Chondrocyte (in vitro differentiated cells): ENCODE results near the gene CPB1. TPM values are rescaled to one million over a fixed set of nuclear protein-coding genes. Genes with fewer than 3 reads are reported as not detected.

ENCODE experiments used
- DNase-seq: peaks from one replicate; pipeline ENCODE4 v3.0.0; 2021; ENCODE audit warnings: mixed read lengths, low spot score
- H3K27ac Mint-ChIP-seq: one replicate; pipeline ENCODE4 v1.8.0; 2021; ENCODE audit warnings: mild to moderate bottlenecking, moderate library complexity, mixed read lengths; ENCODE audit not compliant: unreplicated experiment
- H3K27me3 Mint-ChIP-seq: 2 replicates; pipeline ENCODE4 v1.8.0; 2021; ENCODE audit warnings: low read depth, mixed read lengths
- H3K36me3 Mint-ChIP-seq: 2 replicates; pipeline ENCODE4 v1.8.0; 2021; ENCODE audit warnings: low read depth, mixed read lengths
- H3K4me1 Mint-ChIP-seq: 2 replicates; pipeline ENCODE4 v1.8.0; 2021; ENCODE audit warnings: low read depth, mild to moderate bottlenecking, mixed read lengths
- H3K4me3 Mint-ChIP-seq: one replicate; pipeline ENCODE4 v1.8.0; 2021; ENCODE audit warnings: mild to moderate bottlenecking, moderate library complexity, mixed read lengths; ENCODE audit not compliant: unreplicated experiment
- H3K9me3 Mint-ChIP-seq: 2 replicates; pipeline ENCODE4 v1.8.0; 2021; ENCODE audit warnings: low read depth, mixed read lengths
- CTCF ChIP-seq: fragments of 200-600 bp; sonication (generic); IDR thresholded peaks from 2 replicates; pipeline ENCODE4 v1.5.0; 2021; ENCODE audit warnings: antibody characterized with exemption, mild to moderate bottlenecking, moderate library complexity
- total RNA-seq: library from RNA; stranded (reverse); gene quantifications from 3 replicates; pipeline ENCODE4 v1.2.1, GENCODE V29; 2021

Gene CPB1
- total RNA-seq, 1 donor from 2014 or later, result not detected

GRCh38 chr3:148829926-148830325 lies 2.3 kb downstream of the CPB1 start:
- Mint-ChIP-seq H3K4me3 (no peak overlapping the region), H3K9me3 (no peaks in the 10 kb centered on the region), H3K27ac (no peak overlapping the region), H3K4me1 (no peaks in the 10 kb centered on the region), H3K27me3 (no peaks in the 10 kb centered on the region), H3K36me3 (no peaks in the 10 kb centered on the region)
- no peak for TF ChIP-seq CTCF
- DNase-seq, result no peak

- no peak overlapping the region for H3K27ac Mint-ChIP-seq
- no peaks in the 10 kb centered on the region for H3K4me1 Mint-ChIP-seq
- DNase-seq, result no peak
- no peaks in the 10 kb centered on the region for H3K27me3 Mint-ChIP-seq
- H3K4me3 Mint-ChIP-seq, result no peak overlapping the region
- no peaks in the 10 kb centered on the region for H3K36me3 Mint-ChIP-seq
- no peak for TF ChIP-seq CTCF
- no peaks in the 10 kb centered on the region for H3K9me3 Mint-ChIP-seq
Observed at GRCh38 chr3:148833223-148833622, 5.6 kb downstream of the CPB1 start.

GRCh38 chr3:148839805-148840204 lies 12.2 kb downstream of the CPB1 start:
- no peaks in the 10 kb centered on the region for H3K27me3 Mint-ChIP-seq
- H3K9me3 Mint-ChIP-seq, result peaks cover 3% of the 10 kb centered on the region
- no peak overlapping the region for H3K4me3 Mint-ChIP-seq
- no peak for DNase-seq
- H3K4me1 Mint-ChIP-seq, result no peaks in the 10 kb centered on the region
- H3K36me3 Mint-ChIP-seq, result no peaks in the 10 kb centered on the region
- no peak for TF ChIP-seq CTCF
- H3K27ac Mint-ChIP-seq, result no peak overlapping the region

GRCh38 chr3:148840451-148840850 lies 12.8 kb downstream of the CPB1 start:
- H3K36me3 Mint-ChIP-seq, result no peaks in the 10 kb centered on the region
- peaks cover 3% of the 10 kb centered on the region for H3K9me3 Mint-ChIP-seq
- H3K4me1 Mint-ChIP-seq, result no peaks in the 10 kb centered on the region
- no peak for DNase-seq
- H3K4me3 Mint-ChIP-seq, result no peak overlapping the region
- H3K27ac Mint-ChIP-seq, result no peak overlapping the region
- TF ChIP-seq CTCF, result no peak
- H3K27me3 Mint-ChIP-seq, result no peaks in the 10 kb centered on the region

GRCh38 chr3:148845756-148846395 lies 18.3 kb downstream of the CPB1 start:
- H3K27ac Mint-ChIP-seq, result no peak overlapping the region
- no peaks in the 10 kb centered on the region for H3K9me3 Mint-ChIP-seq
- no peak for DNase-seq
- H3K36me3 Mint-ChIP-seq, result no peaks in the 10 kb centered on the region
- no peak overlapping the region for H3K4me3 Mint-ChIP-seq
- no peaks in the 10 kb centered on the region for H3K27me3 Mint-ChIP-seq
- no peak for TF ChIP-seq CTCF
- H3K4me1 Mint-ChIP-seq, result no peaks in the 10 kb centered on the region
